Astrocyte (in vitro differentiated cells and primary cell): ENCODE results near the gene PCNT.

Source experiments
- EZH2 ChIP-seq: IDR thresholded peaks from 2 replicates; pipeline ENCODE4 v1.6.1; 2012; ENCODE audit warnings: mild to moderate bottlenecking, low read length, inconsistent platforms; ENCODE audit not compliant: insufficient read depth
- TF ChIP-seq, protein P1 (sequence below): IDR thresholded peaks from 2 replicates; pipeline ENCODE4 v1.5.1; 2011; ENCODE audit warnings: low read depth, mild to moderate bottlenecking, inconsistent platforms, low read length, moderate library complexity; ENCODE audit not compliant: insufficient read depth

DNA sequence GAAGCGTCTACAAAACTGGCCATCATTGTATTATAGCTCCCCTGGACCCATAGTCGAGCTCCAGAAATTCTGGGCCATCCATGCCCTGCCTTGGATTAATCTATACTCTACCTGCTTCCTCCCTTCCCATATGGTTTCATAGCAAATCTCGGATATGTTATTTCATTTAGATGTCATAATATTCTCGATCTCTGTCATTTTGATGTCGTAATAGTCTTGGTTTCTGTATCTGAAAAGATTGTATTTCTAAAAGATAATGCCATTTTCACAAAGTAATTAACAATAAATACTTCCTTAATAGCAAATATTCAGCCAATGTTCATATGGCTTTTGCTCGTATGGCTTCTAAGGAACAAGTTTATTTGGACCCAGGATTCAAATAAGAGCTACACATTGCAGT lies 169.9 kb downstream of the PCNT start:
- TF ChIP-seq, protein P1, sequence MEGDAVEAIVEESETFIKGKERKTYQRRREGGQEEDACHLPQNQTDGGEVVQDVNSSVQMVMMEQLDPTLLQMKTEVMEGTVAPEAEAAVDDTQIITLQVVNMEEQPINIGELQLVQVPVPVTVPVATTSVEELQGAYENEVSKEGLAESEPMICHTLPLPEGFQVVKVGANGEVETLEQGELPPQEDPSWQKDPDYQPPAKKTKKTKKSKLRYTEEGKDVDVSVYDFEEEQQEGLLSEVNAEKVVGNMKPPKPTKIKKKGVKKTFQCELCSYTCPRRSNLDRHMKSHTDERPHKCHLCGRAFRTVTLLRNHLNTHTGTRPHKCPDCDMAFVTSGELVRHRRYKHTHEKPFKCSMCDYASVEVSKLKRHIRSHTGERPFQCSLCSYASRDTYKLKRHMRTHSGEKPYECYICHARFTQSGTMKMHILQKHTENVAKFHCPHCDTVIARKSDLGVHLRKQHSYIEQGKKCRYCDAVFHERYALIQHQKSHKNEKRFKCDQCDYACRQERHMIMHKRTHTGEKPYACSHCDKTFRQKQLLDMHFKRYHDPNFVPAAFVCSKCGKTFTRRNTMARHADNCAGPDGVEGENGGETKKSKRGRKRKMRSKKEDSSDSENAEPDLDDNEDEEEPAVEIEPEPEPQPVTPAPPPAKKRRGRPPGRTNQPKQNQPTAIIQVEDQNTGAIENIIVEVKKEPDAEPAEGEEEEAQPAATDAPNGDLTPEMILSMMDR = no peak
- TF ChIP-seq EZH2 = no peak
